HG02852 (cell line): ENCODE data around the gene ACTL6B.
"Not testable (repeated sequence)": the region's sequence is repeated elsewhere in the genome, so short reads cannot be mapped to it uniquely, and the experiment has no call there.

Experiments used
- ATAC-seq: cut with Tn5 transposase; IDR thresholded peaks from one replicate; pipeline ENCODE4 v1.9.1; 2021; ENCODE audit warnings: mild to moderate bottlenecking, moderate library complexity; ENCODE audit not compliant: unreplicated experiment

Gene ACTL6B

GRCh38 chr7:100671353-100672327, 15.4 kb upstream of the ACTL6B start:
- ATAC-seq: no peak

GRCh38 chr7:100670074-100670473, 13.8 kb upstream of the ACTL6B start:
- ATAC-seq: no peak

GRCh38 chr7:100669106-100669505, 12.9 kb upstream of the ACTL6B start:
- ATAC-seq: not testable (repeated sequence)

- no peak for ATAC-seq
These were observed 11.8 kb upstream of the ACTL6B start for GRCh38 chr7:100668069-100668449.

GRCh38 chr7:100667331-100668068, 11.3 kb upstream of the ACTL6B start:
- no peak for ATAC-seq

GRCh38 chr7:100665168-100665726, 9.0 kb upstream of the ACTL6B start:
- no peak for ATAC-seq

- not testable (repeated sequence) for ATAC-seq
These were observed 6.0 kb upstream of the ACTL6B start for GRCh38 chr7:100662194-100662776.

- no peak for ATAC-seq
These were observed 1.1 kb downstream of the ACTL6B start for GRCh38 chr7:100654908-100655831.

- no peak for ATAC-seq
These were observed 6.3 kb downstream of the ACTL6B start for GRCh38 chr7:100649826-100650565.

- no peak for ATAC-seq
These were observed 13.7 kb downstream of the ACTL6B start for GRCh38 chr7:100642534-100642907.

GRCh38 chr7:100641860-100642533, 14.3 kb downstream of the ACTL6B start:
- no peak for ATAC-seq

- ATAC-seq: no peak
These were observed 14.8 kb downstream of the ACTL6B start, which contains the start of gene TFR2 for GRCh38 chr7:100641463-100641859. TSS of gene TFR2 (minus strand) at chr7:100641552. CDS start at chr7:100641509, 43 bp downstream.

GRCh38 chr7:100640517-100641440, 15.5 kb downstream of the ACTL6B start:
- no peak for ATAC-seq

GRCh38 chr7:100639995-100640516, 16.2 kb downstream of the ACTL6B start:
- no peak for ATAC-seq

GRCh38 chr7:100632951-100633717, 23.1 kb downstream of the ACTL6B start:
- peak; percentile 58 for ATAC-seq

GRCh38 chr7:100630066-100630465, 26.2 kb downstream of the ACTL6B start:
- ATAC-seq: no peak
